Choroid plexus epithelial cell (primary cell): ENCODE data around the gene CAMKMT.

Experiments used
- DNase-seq: peaks from one replicate; pipeline ENCODE4 v3.0.0-alpha.2; 2010; ENCODE audit warnings: low read depth
- H3K4me3 ChIP-seq: 2 replicates; pipeline ENCODE4 v1.5.1; 2011; ENCODE audit warnings: low read depth, mild to moderate bottlenecking, control low read depth, low read length, moderate library complexity
- TF ChIP-seq, protein P1 (sequence below): conservative IDR thresholded peaks from 2 replicates; pipeline ENCODE4 v1.5.1; 2011; ENCODE audit warnings: low read depth, mild to moderate bottlenecking, control low read depth, inconsistent platforms, low read length, moderate library complexity

CAMKMT gene

DNA sequence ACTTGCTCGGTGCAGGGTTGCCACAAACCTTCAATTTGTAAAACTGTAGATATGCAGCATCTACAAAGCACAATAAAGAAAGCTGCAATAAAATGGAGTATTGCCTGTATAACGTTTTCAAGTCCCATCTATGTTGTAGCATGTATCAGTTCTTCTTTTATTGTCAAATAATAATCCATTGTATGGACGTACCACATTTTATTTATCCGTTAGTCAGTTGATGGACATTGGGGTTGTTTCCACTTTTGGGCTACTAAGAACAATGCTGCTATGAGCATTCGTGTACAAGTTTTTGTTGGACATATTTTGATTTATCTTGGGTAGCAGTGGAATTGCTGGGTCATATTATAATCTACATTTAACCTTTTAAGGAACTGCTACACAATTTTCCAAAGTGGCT lies 339.1 kb downstream of the CAMKMT start:
- no peak overlapping the region for H3K4me3 ChIP-seq
- TF ChIP-seq, protein P1, sequence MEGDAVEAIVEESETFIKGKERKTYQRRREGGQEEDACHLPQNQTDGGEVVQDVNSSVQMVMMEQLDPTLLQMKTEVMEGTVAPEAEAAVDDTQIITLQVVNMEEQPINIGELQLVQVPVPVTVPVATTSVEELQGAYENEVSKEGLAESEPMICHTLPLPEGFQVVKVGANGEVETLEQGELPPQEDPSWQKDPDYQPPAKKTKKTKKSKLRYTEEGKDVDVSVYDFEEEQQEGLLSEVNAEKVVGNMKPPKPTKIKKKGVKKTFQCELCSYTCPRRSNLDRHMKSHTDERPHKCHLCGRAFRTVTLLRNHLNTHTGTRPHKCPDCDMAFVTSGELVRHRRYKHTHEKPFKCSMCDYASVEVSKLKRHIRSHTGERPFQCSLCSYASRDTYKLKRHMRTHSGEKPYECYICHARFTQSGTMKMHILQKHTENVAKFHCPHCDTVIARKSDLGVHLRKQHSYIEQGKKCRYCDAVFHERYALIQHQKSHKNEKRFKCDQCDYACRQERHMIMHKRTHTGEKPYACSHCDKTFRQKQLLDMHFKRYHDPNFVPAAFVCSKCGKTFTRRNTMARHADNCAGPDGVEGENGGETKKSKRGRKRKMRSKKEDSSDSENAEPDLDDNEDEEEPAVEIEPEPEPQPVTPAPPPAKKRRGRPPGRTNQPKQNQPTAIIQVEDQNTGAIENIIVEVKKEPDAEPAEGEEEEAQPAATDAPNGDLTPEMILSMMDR, result no peak
- no peak for DNase-seq

DNA sequence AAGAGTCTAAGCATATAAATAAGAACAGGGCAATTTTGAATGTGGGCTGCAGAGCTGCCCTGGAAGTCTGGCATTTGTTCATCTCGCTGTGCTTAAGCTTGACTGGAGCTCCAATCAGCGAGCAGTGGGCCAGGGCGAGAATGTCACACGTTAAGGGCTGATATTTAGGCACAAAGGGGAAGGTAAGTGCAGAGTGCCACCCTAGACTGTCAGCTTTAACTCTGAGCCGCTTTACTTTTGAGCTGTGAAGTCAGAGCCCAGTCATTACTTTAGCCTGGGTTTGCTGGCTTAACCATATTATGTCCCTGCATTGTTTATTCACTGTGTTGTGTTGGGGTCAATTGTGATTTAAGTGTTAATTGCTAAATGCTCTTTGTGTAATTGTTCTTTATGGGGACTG lies 343.6 kb downstream of the CAMKMT start:
- DNase-seq, result no peak
- no peak overlapping the region for H3K4me3 ChIP-seq
- TF ChIP-seq, protein P1, result no peak

- TF ChIP-seq, protein P1, result no peak
- DNase-seq, result no peak
- no peak overlapping the region for H3K4me3 ChIP-seq
These were observed 344.2 kb downstream of the CAMKMT start for GRCh38 chr2:44705876-44706480.

DNA sequence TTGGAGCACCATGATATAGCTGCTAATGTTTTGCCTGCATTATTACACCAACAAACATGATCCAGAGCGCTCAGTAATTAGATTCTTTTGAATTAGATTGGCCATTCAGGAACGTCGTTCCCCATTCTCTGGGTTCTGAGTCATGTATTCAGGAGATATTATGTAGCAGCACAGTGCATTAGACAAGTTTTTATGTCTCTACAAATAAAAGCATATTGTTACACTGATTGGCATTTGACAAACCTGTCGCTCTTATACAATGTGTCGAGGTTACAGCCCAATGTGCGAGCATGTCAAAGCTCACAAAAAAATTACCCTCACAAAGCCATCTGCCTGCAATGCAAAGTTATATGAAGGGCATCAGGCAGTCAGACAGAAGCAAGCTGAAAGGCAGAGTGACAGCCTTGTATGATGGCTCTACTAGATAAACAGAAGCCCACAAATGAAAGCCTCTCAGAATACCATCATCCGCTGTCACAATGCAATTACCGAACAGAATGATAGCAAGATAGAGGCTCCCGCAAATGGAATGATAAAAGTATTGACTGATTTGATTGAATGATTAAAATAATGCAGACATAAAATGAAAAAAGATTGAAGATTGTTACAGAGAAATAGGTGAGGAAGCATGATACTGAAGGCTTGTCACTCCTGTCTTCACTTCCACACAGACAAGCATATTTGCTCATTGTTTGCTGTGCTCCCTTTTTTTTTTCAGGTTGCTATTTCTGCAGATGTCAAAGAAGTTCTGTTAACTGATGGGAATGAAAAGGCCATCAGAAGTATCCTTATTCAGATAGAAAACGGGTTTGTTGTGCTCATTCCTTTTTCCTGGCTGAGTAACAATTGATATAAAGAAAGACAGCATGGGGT lies 345.2 kb downstream of the CAMKMT start:
- TF ChIP-seq, protein P1, result no peak
- DNase-seq, result no peak
- H3K4me3 ChIP-seq, result no peak overlapping the region

DNA sequence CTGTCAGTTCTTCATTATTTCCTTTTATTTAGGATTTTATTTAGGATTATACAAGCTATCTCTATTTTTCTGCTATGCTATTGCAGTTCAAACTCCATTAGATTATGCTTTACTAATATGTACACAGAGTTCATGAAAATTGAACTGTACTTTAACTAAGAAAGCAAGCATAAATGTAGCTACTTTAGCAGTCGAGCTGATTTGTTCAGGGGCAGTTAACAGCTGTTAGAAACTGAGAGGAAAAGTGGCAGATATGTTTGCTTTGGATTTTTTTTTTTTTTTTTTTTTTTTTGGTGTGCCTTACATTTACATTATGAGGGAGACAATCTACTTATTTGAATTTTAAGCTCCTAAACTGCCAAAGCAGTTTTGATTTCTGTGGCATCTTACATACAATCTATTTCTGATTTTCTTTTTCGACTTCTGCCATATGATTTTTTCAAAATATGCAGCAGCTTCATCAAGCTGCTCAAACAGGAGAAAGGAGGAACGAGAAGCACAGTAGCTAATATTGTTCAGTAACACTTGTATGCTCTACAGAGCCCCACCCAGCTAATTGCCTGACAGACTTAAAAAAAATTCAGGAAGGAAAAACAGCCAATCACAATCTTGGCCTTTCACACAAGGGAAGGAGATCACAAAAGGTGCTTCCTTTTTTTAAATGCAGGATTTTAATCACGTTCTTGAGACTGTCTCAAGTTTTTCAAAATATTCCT lies 346.4 kb downstream of the CAMKMT start:
- H3K4me3 ChIP-seq, result no peak overlapping the region
- TF ChIP-seq, protein P1, result no peak
- DNase-seq, result no peak

GRCh38 chr2:44708661-44709000 lies 346.9 kb downstream of the CAMKMT start:
- DNase-seq, result no peak

More at GRCh38 chr2:44708661-44709000, 346.9 kb downstream of the CAMKMT start:
- no peak overlapping the region for H3K4me3 ChIP-seq
- TF ChIP-seq, protein P1, result no peak
